Liver (tissue), 9 donors: Measurements from ENCODE around the gene INHBC. TPM values are rescaled to one million over a fixed set of nuclear protein-coding genes. Genes with fewer than 3 reads are reported as not detected.

Experiments
- DNase-seq: peaks from one replicate; pipeline ENCODE4 v3.0.0-alpha.2; 2017; ENCODE audit warnings: low spot score
- H3K27ac ChIP-seq, 2 donors: one replicate each; pipeline ENCODE4 v1.7.0; 2013; ENCODE audit warnings: inconsistent platforms in 2 of 2, low read length in 2 of 2, control low read depth in 1 of 2, low read depth in 1 of 2, mild to moderate bottlenecking in 1 of 2
- H3K27me3 ChIP-seq, 4 donors: one replicate each; pipeline versions ENCODE4 v1.6.1 to v1.7.0; 2013; ENCODE audit warnings: low read length in 3 of 4, inconsistent platforms in 1 of 4, mild to moderate bottlenecking in 1 of 4, moderate library complexity in 1 of 4; ENCODE audit not compliant: control insufficient read depth in 4 of 4, insufficient read depth in 4 of 4
- H3K36me3 ChIP-seq, 4 donors: one replicate each; pipeline versions ENCODE4 v1.6.1 to v1.7.0; 2013; ENCODE audit warnings: low read length in 3 of 4, mild to moderate bottlenecking in 3 of 4, low read depth in 1 of 4, moderate library complexity in 1 of 4; ENCODE audit not compliant: control insufficient read depth in 4 of 4, insufficient read depth in 3 of 4
- H3K4me1 ChIP-seq, 4 donors: one replicate each; pipeline versions ENCODE4 v1.6.1 to v1.7.0; 2013; ENCODE audit warnings: low read length in 3 of 4, mild to moderate bottlenecking in 3 of 4, moderate library complexity in 1 of 4; ENCODE audit not compliant: control insufficient read depth in 4 of 4, insufficient read depth in 4 of 4
- H3K4me3 ChIP-seq, 3 donors: one replicate each; pipeline versions ENCODE4 v1.6.1 to v1.7.0; 2013; ENCODE audit warnings: low read length in 3 of 3, control low read depth in 1 of 3, low read depth in 1 of 3, mild to moderate bottlenecking in 1 of 3
- H3K9ac ChIP-seq, 2 donors: one replicate each; pipeline ENCODE4 v1.7.0; 2013; ENCODE audit warnings: low read length in 2 of 2, mild to moderate bottlenecking in 2 of 2, moderate library complexity in 2 of 2, control low read depth in 1 of 2, low read depth in 1 of 2
- H3K9me3 ChIP-seq, 4 donors: one replicate each; pipeline versions ENCODE4 v1.6.1 to v1.7.0; 2013; ENCODE audit warnings: low read length in 3 of 4; ENCODE audit not compliant: control insufficient read depth in 4 of 4
- ATF3 ChIP-seq: IDR thresholded peaks from 2 replicates; pipeline ENCODE4 v1.6.1; 2016; ENCODE audit warnings: antibody characterized with exemption
- CTCF ChIP-seq: fragments of 150-350 bp; IDR thresholded peaks from 2 replicates; pipeline ENCODE4 v1.5.1; 2017; ENCODE audit warnings: improper control_type of control experiment, low read depth, low read length; ENCODE audit not compliant: missing input control
- EGR1 ChIP-seq, 2 donors: IDR thresholded peaks; 2 replicates each; pipeline ENCODE4 v1.6.1; 2016 to 2018; ENCODE audit warnings: antibody characterized with exemption in 2 of 2, low read depth in 2 of 2
- FOXA1 ChIP-seq: IDR thresholded peaks from 2 replicates; pipeline ENCODE4 v1.6.1; 2016; ENCODE audit warnings: antibody characterized with exemption
- FOXA2 ChIP-seq: IDR thresholded peaks from 2 replicates; pipeline ENCODE4 v1.6.1; 2016; ENCODE audit warnings: antibody characterized with exemption
- GABPA ChIP-seq, 2 donors: IDR thresholded peaks in 1 of 2; conservative IDR thresholded peaks in 1 of 2; 2 replicates each; pipeline ENCODE4 v1.6.1; 2016; ENCODE audit warnings: antibody characterized with exemption in 2 of 2, mild to moderate bottlenecking in 1 of 2, moderate library complexity in 1 of 2
- HNF4G ChIP-seq: IDR thresholded peaks from 2 replicates; pipeline ENCODE4 v1.6.1; 2016; ENCODE audit warnings: antibody characterized with exemption
- MAX ChIP-seq: IDR thresholded peaks from 2 replicates; pipeline ENCODE4 v1.6.1; 2016; ENCODE audit warnings: antibody characterized with exemption
- NR2F2 ChIP-seq: IDR thresholded peaks from 2 replicates; pipeline ENCODE4 v1.6.1; 2016; ENCODE audit warnings: antibody characterized with exemption
- RAD21 ChIP-seq, 2 donors: IDR thresholded peaks; 2 replicates each; pipeline ENCODE4 v1.6.1; 2016; ENCODE audit warnings: antibody characterized with exemption in 2 of 2, mild to moderate bottlenecking in 2 of 2
- REST ChIP-seq: IDR thresholded peaks from 2 replicates; pipeline ENCODE4 v1.6.1; 2016; ENCODE audit warnings: antibody characterized with exemption, mild to moderate bottlenecking
- RXRA ChIP-seq, 2 donors: IDR thresholded peaks; 2 replicates each; pipeline ENCODE4 v1.6.1; 2017 to 2018; ENCODE audit warnings: antibody characterized with exemption in 2 of 2, mild to moderate bottlenecking in 1 of 2
- SP1 ChIP-seq: IDR thresholded peaks from 2 replicates; pipeline ENCODE4 v1.6.1; 2018; ENCODE audit warnings: antibody characterized with exemption, mild to moderate bottlenecking
- TAF1 ChIP-seq: conservative IDR thresholded peaks from 2 replicates; pipeline ENCODE4 v1.6.1; 2016; ENCODE audit warnings: antibody characterized with exemption, mild to moderate bottlenecking
- YY1 ChIP-seq: IDR thresholded peaks from 2 replicates; pipeline ENCODE4 v1.6.1; 2016; ENCODE audit warnings: antibody characterized with exemption, mild to moderate bottlenecking
- ZBTB33 ChIP-seq: IDR thresholded peaks from 2 replicates; pipeline ENCODE4 v1.6.1; 2016; ENCODE audit warnings: antibody characterized with exemption
- WGBS: extraction: QIAGEN DNeasy Blood & Tissue Kit; methylation state at CpG from one replicate; pipeline ENCODE4 v1.1.7; 2013; 5-methylcytosine and 5-hydroxymethylcytosine counted together
- polyA plus RNA-seq, 2 donors: library from polyadenylated mRNA; stranded (reverse) in 1 of 2; unstranded in 1 of 2; fragments of 200-250 nt in 1 of 2; fragments of >200 nt in 1 of 2; fragmentation: Nextera tagmentation in 1 of 2; extraction: Ambion mirVana in 1 of 2; gene quantifications; one replicate each; pipeline versions ENCODE4 v1.2.1 to v1.2.3, GENCODE V29; 2013 to 2015
- total RNA-seq, 2 donors: library from RNA; depleted of rRNA; stranded (reverse); fragments of >200 nt; gene quantifications; one replicate each; pipeline ENCODE4 v1.2.3, GENCODE V29; 2014
- donor health status: healthy.
- donor health status: healthy.
- donor health status: healthy.
- donor health status: healthy.
- donor health status: healthy.

Gene INHBC
- total and polyA plus RNA-seq, 4 donors = 2.8 to 134 (median 86.7) TPM

- WGBS = 97% methylated on average over 3 of the region's 3 CpGs
- no peak overlapping the region for H3K27ac ChIP-seq
- DNase-seq = no peak
- no peak overlapping the region for H3K4me3 ChIP-seq
- H3K27me3 ChIP-seq = peaks cover 0 to 6% (median 3%) of the 10 kb centered on the region in 4 donors
- no peak overlapping the region for H3K9ac ChIP-seq
- no peaks in the 10 kb centered on the region for H3K9me3 ChIP-seq
- TF ChIP-seq TAF1 = no peak
- peaks cover 4 to 20% (median 14%) of the 10 kb centered on the region in 4 donors for H3K4me1 ChIP-seq
- peaks cover 0 to 2% (median 0%) of the 10 kb centered on the region in 4 donors for H3K36me3 ChIP-seq
Observed at GRCh38 chr12:57471661-57472060, 37.1 kb downstream of the INHBC start.

GRCh38 chr12:57472391-57472790 lies 37.8 kb downstream of the INHBC start:
- Histone ChIP-seq H3K4me1 (peaks cover 4 to 20% (median 14%) of the 10 kb centered on the region in 4 donors), H3K9me3 (no peaks in the 10 kb centered on the region), H3K27me3 (peaks cover 0 to 6% (median 3%) of the 10 kb centered on the region in 4 donors), H3K4me3 (no peak overlapping the region), H3K9ac (no peak overlapping the region), H3K27ac (no peak overlapping the region), H3K36me3 (peaks cover 0 to 2% (median 0%) of the 10 kb centered on the region in 4 donors)
- 90% methylated on average over 3 of the region's 3 CpGs for WGBS
- TF ChIP-seq CTCF (no peak), FOXA1 (no peak), RAD21 (IDR thresholded peaks at IDR 0.05) (no peak), NR2F2 (no peak), ZBTB33 (no peak), EGR1 (IDR thresholded peaks at IDR 0.05; ENCODE audit: low read depth in 2 of 2) (no peak), HNF4G (no peak), FOXA2 (no peak), RXRA (IDR thresholded peaks at IDR 0.05) (no peak), GABPA (IDR thresholded peaks at IDR 0.05 in 1 of 2, conservative IDR thresholded peaks at IDR 0.05 in 1 of 2) (no peak), SP1 (no peak), YY1 (no peak), REST (no peak), MAX (no peak), ATF3 (no peak)
- no peak for DNase-seq
